ENCODE results near the gene FBXO21. TPM values are rescaled to one million over a fixed set of nuclear protein-coding genes. Genes with fewer than 3 reads are reported as not detected.

The FBXO21 gene
- polyA plus RNA-seq, 1 donor = 32.0 TPM

- H3K27ac ChIP-seq (ENCODE audit: low read length) = no peak overlapping the region
- no peak overlapping the region for H3K4me3 ChIP-seq (ENCODE audit: low read length)
- no peak for DNase-seq
- no peaks in the 10 kb centered on the region for H3K27me3 ChIP-seq (ENCODE audit: control insufficient read depth, insufficient read depth, low read length)
- H3K36me3 ChIP-seq (ENCODE audit: control insufficient read depth, insufficient read depth, low read length) = no peaks in the 10 kb centered on the region
- H3K4me1 ChIP-seq (ENCODE audit: control insufficient read depth, insufficient read depth, low read length) = no peaks in the 10 kb centered on the region
- no peaks in the 10 kb centered on the region for H3K9me3 ChIP-seq (ENCODE audit: control insufficient read depth, low read depth, low read length)
- WGBS (ENCODE audit: insufficient coverage, low lambda C conversion rate) = no CpG with 5 or more reads among the region's 6 CpGs
These were observed 65.0 kb downstream of the FBXO21 start for GRCh38 chr12:117125272-117125613.

GRCh38 chr12:117124421-117125271 lies 65.6 kb downstream of the FBXO21 start:
- H3K27me3 ChIP-seq (ENCODE audit: control insufficient read depth, insufficient read depth, low read length) = no peaks in the 10 kb centered on the region
- H3K4me3 ChIP-seq (ENCODE audit: low read length) = no peak overlapping the region
- H3K9me3 ChIP-seq (ENCODE audit: control insufficient read depth, low read depth, low read length) = no peaks in the 10 kb centered on the region
- H3K27ac ChIP-seq (ENCODE audit: low read length) = no peak overlapping the region
- no peaks in the 10 kb centered on the region for H3K36me3 ChIP-seq (ENCODE audit: control insufficient read depth, insufficient read depth, low read length)
- H3K4me1 ChIP-seq (ENCODE audit: control insufficient read depth, insufficient read depth, low read length) = no peaks in the 10 kb centered on the region
- WGBS (ENCODE audit: insufficient coverage, low lambda C conversion rate) = no CpG with 5 or more reads among the region's 8 CpGs
- DNase-seq = no peak

DNA sequence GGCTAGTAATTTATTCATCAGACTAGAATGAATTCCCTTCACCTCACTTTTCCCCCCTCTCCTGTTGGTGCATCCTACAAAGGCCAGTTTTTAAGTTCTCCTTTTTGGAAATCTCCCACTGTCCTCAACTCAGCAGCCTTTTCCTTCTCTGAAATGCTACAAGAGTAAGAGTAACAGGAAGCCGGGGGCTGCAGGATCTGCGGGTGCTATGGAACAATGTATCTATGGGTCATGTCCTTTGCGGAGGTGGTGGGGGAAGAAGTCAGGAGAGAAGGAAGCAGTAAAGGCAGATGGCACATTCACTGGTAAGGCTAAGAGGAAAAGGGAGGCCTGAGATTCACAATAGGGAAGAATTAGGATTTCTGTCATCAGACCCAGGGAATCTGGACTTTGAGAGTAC lies 68.8 kb downstream of the FBXO21 start:
- Histone ChIP-seq H3K36me3 (ENCODE audit: control insufficient read depth, insufficient read depth, low read length) (no peaks in the 10 kb centered on the region), H3K9me3 (ENCODE audit: control insufficient read depth, low read depth, low read length) (no peaks in the 10 kb centered on the region), H3K27me3 (ENCODE audit: control insufficient read depth, insufficient read depth, low read length) (no peaks in the 10 kb centered on the region), H3K27ac (ENCODE audit: low read length) (no peak overlapping the region), H3K4me1 (ENCODE audit: control insufficient read depth, insufficient read depth, low read length) (no peaks in the 10 kb centered on the region), H3K4me3 (ENCODE audit: low read length) (no peak overlapping the region)
- DNase-seq = no peak
- WGBS (ENCODE audit: insufficient coverage, low lambda C conversion rate) = 86% methylated on average over 1 of the region's 3 CpGs

GRCh38 chr12:117120787-117121186 lies 69.5 kb downstream of the FBXO21 start:
- Histone ChIP-seq H3K4me3 (ENCODE audit: low read length) (no peak overlapping the region), H3K27me3 (ENCODE audit: control insufficient read depth, insufficient read depth, low read length) (no peaks in the 10 kb centered on the region), H3K4me1 (ENCODE audit: control insufficient read depth, insufficient read depth, low read length) (no peaks in the 10 kb centered on the region), H3K27ac (ENCODE audit: low read length) (no peak overlapping the region), H3K36me3 (ENCODE audit: control insufficient read depth, insufficient read depth, low read length) (no peaks in the 10 kb centered on the region), H3K9me3 (ENCODE audit: control insufficient read depth, low read depth, low read length) (no peaks in the 10 kb centered on the region)
- WGBS (ENCODE audit: insufficient coverage, low lambda C conversion rate) = no CpG with 5 or more reads among the region's 9 CpGs
- DNase-seq = no peak

DNA sequence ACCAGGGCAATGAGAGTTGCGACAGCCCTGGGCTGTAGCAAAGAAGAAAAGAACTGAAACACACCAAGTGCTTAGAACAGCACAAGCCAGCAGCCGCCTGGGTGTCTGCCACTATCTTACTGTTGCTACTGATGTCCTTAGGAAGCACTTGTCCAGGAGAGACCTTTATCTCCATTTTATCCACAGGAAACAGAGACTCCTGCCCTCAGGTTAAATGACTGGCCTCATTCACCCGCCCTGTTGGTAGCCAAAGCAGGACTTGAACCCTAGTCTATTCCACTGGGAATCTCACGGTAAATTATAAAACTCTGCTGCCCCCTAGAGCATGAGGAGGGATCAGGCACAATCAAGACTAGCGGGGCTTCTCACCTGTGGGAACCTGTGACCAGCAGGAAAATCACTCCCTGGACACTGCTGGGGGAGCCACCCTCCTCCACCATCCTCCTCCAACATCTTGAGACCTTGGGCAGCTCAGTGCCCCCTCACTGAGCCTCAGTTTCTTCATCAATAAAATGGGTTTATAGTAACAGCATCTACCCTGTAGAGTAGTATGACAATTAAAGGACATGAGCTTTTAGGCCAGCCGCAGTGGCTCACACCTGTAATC lies 70.6 kb downstream of the FBXO21 start:
- 100% methylated on average over 1 of the region's 6 CpGs for WGBS (ENCODE audit: insufficient coverage, low lambda C conversion rate)
- no peaks in the 10 kb centered on the region for H3K4me1 ChIP-seq (ENCODE audit: control insufficient read depth, insufficient read depth, low read length)
- no peaks in the 10 kb centered on the region for H3K27me3 ChIP-seq (ENCODE audit: control insufficient read depth, insufficient read depth, low read length)
- H3K4me3 ChIP-seq (ENCODE audit: low read length) = no peak overlapping the region
- no peak for DNase-seq
- H3K9me3 ChIP-seq (ENCODE audit: control insufficient read depth, low read depth, low read length) = no peaks in the 10 kb centered on the region
- no peaks in the 10 kb centered on the region for H3K36me3 ChIP-seq (ENCODE audit: control insufficient read depth, insufficient read depth, low read length)
- H3K27ac ChIP-seq (ENCODE audit: low read length) = no peak overlapping the region

DNA sequence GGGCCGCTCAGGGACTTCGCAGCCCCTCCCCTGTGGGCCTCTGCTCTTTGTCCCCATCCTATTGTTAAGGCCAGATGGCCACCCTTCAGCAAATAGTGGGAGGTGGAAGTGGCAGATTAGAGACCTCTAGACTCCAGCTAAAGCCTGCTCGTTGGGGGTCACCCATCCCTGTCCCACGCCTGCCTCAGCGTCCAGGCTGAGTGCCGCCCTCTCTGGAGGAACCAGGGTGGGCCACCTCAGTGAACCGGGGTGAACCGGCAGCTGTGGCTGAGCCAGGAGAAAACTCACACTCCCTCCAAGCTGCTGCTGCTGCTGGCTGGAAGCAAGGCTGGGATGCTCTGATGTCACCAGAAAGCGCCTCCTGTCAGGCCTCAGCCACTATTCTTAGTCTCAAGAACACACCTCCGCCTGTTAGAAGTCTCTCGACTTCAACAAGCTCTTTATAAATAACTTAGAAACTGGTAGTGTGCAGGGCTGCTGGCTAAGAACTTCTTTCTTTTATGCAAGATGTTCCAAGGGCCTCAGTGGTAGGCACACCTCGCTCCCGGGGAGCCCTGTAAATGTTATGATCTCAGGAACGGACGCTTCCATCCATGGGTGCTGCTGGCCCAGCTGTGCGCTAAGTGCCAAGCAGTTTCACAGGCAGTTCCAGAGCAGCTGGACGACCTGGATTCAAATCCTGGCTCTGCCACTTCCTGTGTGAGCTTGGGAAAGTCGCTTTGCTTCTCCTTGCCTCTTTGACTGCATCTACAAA lies 71.3 kb downstream of the FBXO21 start:
- Histone ChIP-seq H3K27me3 (ENCODE audit: control insufficient read depth, insufficient read depth, low read length) (no peaks in the 10 kb centered on the region), H3K4me3 (ENCODE audit: low read length) (no peak overlapping the region), H3K9me3 (ENCODE audit: control insufficient read depth, low read depth, low read length) (no peaks in the 10 kb centered on the region), H3K4me1 (ENCODE audit: control insufficient read depth, insufficient read depth, low read length) (no peaks in the 10 kb centered on the region), H3K27ac (ENCODE audit: low read length) (no peak overlapping the region), H3K36me3 (ENCODE audit: control insufficient read depth, insufficient read depth, low read length) (no peaks in the 10 kb centered on the region)
- DNase-seq = peak in 1 of 2 donors; percentile 30
- WGBS (ENCODE audit: insufficient coverage, low lambda C conversion rate) = no CpG with 5 or more reads among the region's 18 CpGs

- Histone ChIP-seq H3K9me3 (ENCODE audit: control insufficient read depth, low read depth, low read length) (no peaks in the 10 kb centered on the region), H3K4me1 (ENCODE audit: control insufficient read depth, insufficient read depth, low read length) (no peaks in the 10 kb centered on the region), H3K36me3 (ENCODE audit: control insufficient read depth, insufficient read depth, low read length) (no peaks in the 10 kb centered on the region), H3K27me3 (ENCODE audit: control insufficient read depth, insufficient read depth, low read length) (peaks cover 10% of the 10 kb centered on the region), H3K4me3 (ENCODE audit: low read length) (no peak overlapping the region), H3K27ac (ENCODE audit: low read length) (no peak overlapping the region)
- DNase-seq = no peak
- no CpG with 5 or more reads among the region's 10 CpGs for WGBS (ENCODE audit: insufficient coverage, low lambda C conversion rate)
These were observed 75.5 kb downstream of the FBXO21 start for GRCh38 chr12:117114784-117115183.

DNA sequence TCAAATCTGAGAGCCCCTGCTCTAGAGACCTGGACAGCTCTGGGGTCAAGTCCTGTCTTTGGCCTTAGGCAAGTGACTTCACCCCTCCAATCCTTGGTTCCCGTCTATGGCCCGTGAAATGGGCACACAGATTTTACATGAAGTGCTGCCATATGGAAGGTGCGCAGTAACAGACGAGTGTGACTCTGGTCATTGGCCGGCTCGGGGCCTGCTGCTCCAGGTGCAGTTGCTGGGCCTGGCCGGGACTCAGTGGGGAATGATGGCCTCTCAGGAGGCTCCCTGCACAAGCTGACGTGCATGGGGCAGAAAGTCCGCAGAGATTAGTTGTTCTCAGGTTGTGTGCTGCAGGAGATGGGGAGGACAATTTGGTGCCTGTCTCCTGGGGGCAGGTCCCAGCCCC lies 77.0 kb downstream of the FBXO21 start:
- no peak overlapping the region for H3K4me3 ChIP-seq (ENCODE audit: low read length)
- H3K27me3 ChIP-seq (ENCODE audit: control insufficient read depth, insufficient read depth, low read length) = peaks cover 10% of the 10 kb centered on the region
- H3K27ac ChIP-seq (ENCODE audit: low read length) = no peak overlapping the region
- 80% methylated on average over 2 of the region's 9 CpGs for WGBS (ENCODE audit: insufficient coverage, low lambda C conversion rate)
- no peaks in the 10 kb centered on the region for H3K36me3 ChIP-seq (ENCODE audit: control insufficient read depth, insufficient read depth, low read length)
- DNase-seq = no peak
- H3K9me3 ChIP-seq (ENCODE audit: control insufficient read depth, low read depth, low read length) = no peaks in the 10 kb centered on the region
- H3K4me1 ChIP-seq (ENCODE audit: control insufficient read depth, insufficient read depth, low read length) = no peaks in the 10 kb centered on the region

DNA sequence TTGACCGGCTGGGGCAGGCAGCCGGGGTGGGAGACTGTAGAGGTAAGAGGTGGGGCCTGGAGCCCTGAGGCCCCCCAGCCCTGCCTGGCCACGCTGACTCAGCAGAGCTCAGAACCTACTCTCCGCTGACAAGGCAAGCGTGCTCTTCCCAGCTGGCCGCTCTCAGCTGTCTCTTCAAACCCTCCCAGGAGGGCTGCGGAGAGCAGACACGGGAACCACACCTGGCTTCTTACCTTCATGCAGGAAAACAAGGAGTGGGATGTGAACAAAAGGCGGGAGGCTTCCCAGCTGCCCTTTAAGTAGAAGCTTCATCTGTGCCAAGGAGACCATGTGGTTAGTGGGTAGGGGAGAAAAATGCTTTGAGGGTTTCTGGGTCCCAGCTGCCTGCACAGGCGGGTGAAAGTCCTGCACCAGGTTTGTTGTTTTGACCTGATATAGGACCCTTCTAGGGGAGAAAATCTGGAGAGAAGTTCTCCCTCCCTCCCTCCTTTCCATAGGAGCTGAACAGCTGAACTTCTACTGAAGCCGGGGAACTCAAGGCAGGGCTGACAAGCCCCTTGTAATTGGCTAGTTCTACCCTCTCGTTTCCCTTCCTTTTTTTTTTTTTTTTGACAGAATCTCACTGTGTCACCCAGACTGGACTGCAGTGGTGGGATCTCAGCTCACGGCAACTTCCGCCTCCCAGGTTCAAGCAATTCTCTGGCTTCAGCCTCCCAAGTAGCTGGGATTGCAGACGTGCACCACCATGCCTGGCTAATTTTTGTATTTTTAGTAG lies 78.3 kb downstream of the FBXO21 start:
- Histone ChIP-seq H3K4me1 (ENCODE audit: control insufficient read depth, insufficient read depth, low read length) (no peaks in the 10 kb centered on the region), H3K36me3 (ENCODE audit: control insufficient read depth, insufficient read depth, low read length) (no peaks in the 10 kb centered on the region), H3K27ac (ENCODE audit: low read length) (no peak overlapping the region), H3K27me3 (ENCODE audit: control insufficient read depth, insufficient read depth, low read length) (peaks cover 13% of the 10 kb centered on the region), H3K4me3 (ENCODE audit: low read length) (no peak overlapping the region), H3K9me3 (ENCODE audit: control insufficient read depth, low read depth, low read length) (no peaks in the 10 kb centered on the region)
- DNase-seq = no peak
- WGBS (ENCODE audit: insufficient coverage, low lambda C conversion rate) = 60% methylated on average over 1 of the region's 15 CpGs

- Histone ChIP-seq H3K27ac (ENCODE audit: low read length) (no peak overlapping the region), H3K9me3 (ENCODE audit: control insufficient read depth, low read depth, low read length) (no peaks in the 10 kb centered on the region), H3K36me3 (ENCODE audit: control insufficient read depth, insufficient read depth, low read length) (no peaks in the 10 kb centered on the region), H3K4me3 (ENCODE audit: low read length) (no peak overlapping the region), H3K27me3 (ENCODE audit: control insufficient read depth, insufficient read depth, low read length) (peaks cover 13% of the 10 kb centered on the region), H3K4me1 (ENCODE audit: control insufficient read depth, insufficient read depth, low read length) (no peaks in the 10 kb centered on the region)
- DNase-seq = no peak
- no CpG with 5 or more reads among the region's 6 CpGs for WGBS (ENCODE audit: insufficient coverage, low lambda C conversion rate)
These were observed 78.9 kb downstream of the FBXO21 start for GRCh38 chr12:117111386-117111785.

All from large intestine (tissue), 3 donors.